Measurements from ENCODE around the gene PDZK1IP1.
A peak's percentile ranks its signal among the peaks of the same experiment; 100 is the strongest.
"Not testable (repeated sequence)": the region's sequence is repeated elsewhere in the genome, so short reads cannot be mapped to it uniquely, and the experiment has no call there.

PDZK1IP1 gene

DNA sequence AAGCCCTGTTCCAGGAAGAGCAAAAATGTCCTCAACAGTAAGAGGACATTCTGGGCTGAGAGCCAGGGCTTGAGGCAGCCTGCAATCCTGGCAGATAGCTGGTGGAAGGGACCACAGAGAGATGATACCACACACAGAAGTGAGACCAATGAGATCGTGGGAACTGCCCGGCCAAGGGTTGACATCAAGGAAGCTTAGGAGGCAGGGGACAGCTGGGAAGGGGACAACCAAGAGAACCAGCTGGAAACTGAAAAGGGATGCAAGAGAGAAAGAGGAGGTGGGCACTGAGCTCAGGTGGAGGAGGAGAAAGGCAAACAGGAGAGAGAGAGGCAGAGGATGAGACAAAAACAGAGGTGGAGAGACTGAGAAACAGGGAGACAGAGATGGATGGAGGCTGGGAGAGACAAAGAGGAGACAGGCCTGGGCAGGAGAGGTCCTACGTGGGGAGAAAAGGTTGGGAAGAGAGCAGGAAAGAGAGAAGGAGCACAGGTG is 9.2 kb downstream of the PDZK1IP1 start:
- no peak for DNase-seq

- DNase-seq, result no peak
Observed at GRCh38 chr1:47179988-47180563, 9.8 kb downstream of the PDZK1IP1 start.

GRCh38 chr1:47179017-47179987 is 10.5 kb downstream of the PDZK1IP1 start:
- peak; percentile 50 to 62 for DNase-seq

DNA sequence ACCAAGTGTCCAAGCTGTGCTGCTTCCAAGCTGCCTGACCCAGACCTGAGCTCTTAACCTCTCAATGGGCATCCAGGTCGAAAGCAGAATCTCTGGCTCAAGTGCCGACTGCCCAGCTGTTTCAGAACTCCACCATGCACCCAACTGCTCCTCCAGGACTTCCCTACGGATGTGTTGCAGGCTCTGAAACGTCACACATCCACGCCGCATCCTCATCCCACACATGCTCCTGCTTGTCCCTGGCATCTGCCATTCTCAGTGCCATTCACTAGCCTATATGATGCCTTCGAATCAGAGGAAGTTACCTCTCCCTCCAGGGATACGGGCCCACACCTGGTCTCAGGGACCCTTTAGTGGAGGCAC is 11.2 kb downstream of the PDZK1IP1 start:
- no peak for DNase-seq

- no peak for DNase-seq
Observed at GRCh38 chr1:47178020-47178419, 11.8 kb downstream of the PDZK1IP1 start.

- DNase-seq, result peak; percentile 14 to 35
Observed at GRCh38 chr1:47175227-47175934, 14.5 kb downstream of the PDZK1IP1 start.

- no peak for DNase-seq
Observed at GRCh38 chr1:47174656-47175020, 15.2 kb downstream of the PDZK1IP1 start.

GRCh38 chr1:47172782-47173181 is 17.1 kb downstream of the PDZK1IP1 start:
- DNase-seq, result no peak

DNA sequence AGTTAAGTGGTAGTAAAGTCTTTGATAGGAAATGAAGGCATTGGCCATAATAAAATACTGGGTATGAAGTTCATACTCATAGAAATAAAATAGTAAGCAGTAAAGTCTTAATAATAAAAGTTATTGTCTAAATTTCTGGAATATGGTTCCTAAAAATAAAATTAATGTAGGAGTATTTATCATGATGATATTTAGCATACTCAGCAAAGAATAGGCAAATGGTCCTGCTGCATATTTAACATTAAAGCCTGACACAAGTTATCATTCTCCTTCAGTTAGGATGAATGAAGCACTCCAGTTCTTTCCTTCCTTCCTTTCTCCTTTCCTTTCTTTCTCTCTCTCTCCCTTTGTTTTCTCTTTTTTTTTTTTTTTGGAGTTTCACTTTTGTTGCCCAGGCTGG is 25.3 kb downstream of the PDZK1IP1 start:
- DNase-seq, result no peak

GRCh38 chr1:47161298-47162040 is 28.4 kb downstream of the PDZK1IP1 start:
- no peak for DNase-seq

GRCh38 chr1:47160716-47161115 is 29.1 kb downstream of the PDZK1IP1 start:
- DNase-seq, result no peak

GRCh38 chr1:47157957-47158356 is 31.9 kb downstream of the PDZK1IP1 start:
- not testable (repeated sequence) for DNase-seq

DNA sequence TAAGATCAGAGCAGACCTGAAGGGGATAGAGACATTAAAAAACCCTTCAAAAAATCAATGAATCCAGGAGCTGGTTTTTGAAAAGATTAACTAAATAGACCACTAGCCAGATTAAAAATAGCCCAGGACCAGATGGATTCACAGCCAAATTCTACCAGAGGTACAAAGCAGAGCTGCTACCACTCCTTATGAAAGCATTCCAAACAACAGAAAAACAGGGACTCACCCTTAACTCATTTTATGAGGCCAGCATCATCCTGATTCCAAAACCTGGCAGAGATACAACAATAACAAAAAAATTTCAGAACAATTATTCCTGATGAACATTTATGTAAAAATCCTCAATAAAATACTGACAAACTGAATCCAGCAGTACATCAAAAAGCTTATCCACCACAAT is 33.4 kb downstream of the PDZK1IP1 start:
- DNase-seq, result not testable (repeated sequence)

DNA sequence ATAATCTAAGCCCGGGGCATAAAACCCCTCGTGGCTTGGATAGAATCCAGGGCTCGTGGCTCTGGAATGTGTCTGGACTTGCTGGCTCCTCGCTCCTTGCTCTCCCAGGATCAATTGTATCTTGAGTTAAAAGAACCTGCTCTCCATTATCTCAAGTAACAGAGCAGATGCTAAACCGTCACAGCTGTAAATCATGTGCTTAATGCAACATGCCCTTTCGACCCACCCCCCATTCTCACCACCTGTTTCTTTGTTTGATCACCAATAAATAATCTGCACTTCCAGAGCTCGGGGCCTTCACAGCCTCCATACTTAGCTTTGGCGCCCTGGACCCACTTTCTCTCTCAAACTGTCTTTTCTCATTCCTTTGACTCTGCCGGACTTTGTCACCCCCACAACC is 40.7 kb downstream of the PDZK1IP1 start:
- DNase-seq, result not testable (repeated sequence)

DNA sequence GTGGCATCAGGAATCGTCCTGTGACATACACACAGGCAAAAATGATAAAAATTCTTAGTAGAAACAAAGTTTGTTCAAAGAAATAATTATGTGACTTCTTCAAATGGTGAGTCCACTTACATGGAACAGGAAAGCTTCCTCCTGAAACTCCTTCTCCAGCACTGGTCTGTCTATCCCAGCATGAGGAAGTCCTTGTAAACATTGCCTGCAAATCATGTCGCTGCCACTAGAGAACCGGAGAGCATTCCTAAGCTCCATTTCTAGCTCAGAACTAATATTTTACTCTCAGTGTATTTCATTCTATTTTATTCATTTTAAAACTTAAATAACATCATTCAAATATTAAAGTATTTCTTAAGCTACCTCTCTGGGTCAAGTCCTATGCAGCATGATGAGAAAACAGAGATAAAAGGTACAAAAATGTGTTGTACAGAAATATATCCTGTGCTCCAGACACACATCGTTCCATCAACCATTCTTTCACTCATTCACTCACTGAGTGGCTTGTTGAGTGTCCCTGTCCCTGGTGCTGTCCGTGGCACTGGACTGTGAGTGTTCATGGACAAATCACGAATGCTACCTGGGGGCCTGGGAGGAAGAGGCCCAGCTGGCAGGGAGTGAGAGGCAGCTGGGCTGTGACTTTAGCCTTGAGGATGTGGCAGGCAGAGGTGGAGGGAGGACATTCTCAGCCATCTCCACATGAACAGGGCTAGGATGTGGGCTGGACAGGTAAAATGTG is 42.6 kb downstream of the PDZK1IP1 start:
- no peak for DNase-seq

GRCh38 chr1:47146495-47146894 is 43.3 kb downstream of the PDZK1IP1 start:
- DNase-seq, result not testable (repeated sequence)

GRCh38 chr1:47143654-47144053 is 46.2 kb downstream of the PDZK1IP1 start:
- DNase-seq, result not testable (repeated sequence)

DNA sequence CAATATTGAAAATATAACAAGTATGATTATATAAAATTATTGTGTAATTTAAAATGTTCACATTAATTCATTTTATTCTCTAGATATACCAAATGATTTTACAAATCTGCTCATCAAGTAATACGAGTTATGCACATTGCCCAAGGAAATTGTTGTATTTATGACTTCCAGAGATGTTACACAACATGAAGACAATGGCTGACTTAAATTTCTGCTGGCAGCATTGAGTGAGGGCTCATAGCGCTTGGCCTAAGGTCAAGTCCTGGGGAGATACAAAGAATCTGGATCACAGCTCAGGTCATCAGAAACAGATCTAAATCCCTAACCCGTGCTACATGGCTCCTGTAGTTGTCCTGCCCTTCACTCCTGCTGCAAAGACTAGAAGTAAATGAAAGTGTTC is 49.5 kb downstream of the PDZK1IP1 start:
- not testable (repeated sequence) for DNase-seq

- no peak for DNase-seq
Observed at GRCh38 chr1:47137925-47138615, 51.8 kb downstream of the PDZK1IP1 start.

DNA sequence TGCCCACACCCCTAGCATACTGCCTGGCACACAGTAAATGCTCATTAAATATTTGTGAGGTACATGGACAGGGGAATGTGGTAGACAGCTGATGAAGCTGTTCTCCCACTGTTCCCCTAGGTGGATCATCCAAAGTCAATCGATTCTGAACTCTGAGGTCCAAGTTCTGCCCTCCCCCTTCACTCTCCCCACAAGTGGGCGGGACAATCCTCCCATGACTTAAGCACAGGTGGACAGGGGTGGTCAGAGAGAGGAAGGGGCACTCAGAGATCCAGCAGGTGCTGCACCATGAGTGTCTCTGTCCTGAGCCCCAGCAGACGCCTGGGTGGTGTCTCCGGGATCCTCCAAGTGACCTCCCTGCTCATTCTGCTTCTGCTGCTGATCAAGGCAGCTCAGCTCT is 52.6 kb downstream of the PDZK1IP1 start, which contains the start of gene CYP4A22:
CYP4A22 (plus strand) TSS at position 244 of the 400 bp plus-strand sequence; CDS start at position 289, 45 bp downstream.
- DNase-seq, result no peak

Data from activated CD4-positive, alpha-beta T cell treated with anti-CD3 and anti-CD28 coated beads for 4 hours (primary cell).